Fibroblast of pulmonary artery (primary cell): ENCODE data around the gene GPR135.
"Not testable (repeated sequence)": the region's sequence is repeated elsewhere in the genome, so short reads cannot be mapped to it uniquely, and the experiment has no call there.

Source experiments
- DNase-seq: peaks from one replicate; pipeline ENCODE4 v3.0.0-alpha.2; 2010; ENCODE audit warnings: low read depth
- H3K4me3 ChIP-seq: replicated peaks from 2 replicates; pipeline ENCODE4 v1.5.1; 2011; ENCODE audit warnings: low read depth, mild to moderate bottlenecking, control low read depth, low read length, moderate library complexity
- CTCF ChIP-seq: IDR thresholded peaks from 2 replicates; pipeline ENCODE4 v1.5.1; 2011; ENCODE audit warnings: mild to moderate bottlenecking, control low read depth, low read length, inconsistent platforms; ENCODE audit errors: missing control alignments

Gene GPR135

GRCh38 chr14:59460378-59460777 is 4.8 kb downstream of the GPR135 start:
- no peak for DNase-seq
- TF ChIP-seq CTCF: no peak
- no peak overlapping the region for H3K4me3 ChIP-seq

GRCh38 chr14:59458486-59458885 is 6.7 kb downstream of the GPR135 start:
- no peak overlapping the region for H3K4me3 ChIP-seq
- no peak for DNase-seq
- no peak for TF ChIP-seq CTCF

- TF ChIP-seq CTCF: no peak
- H3K4me3 ChIP-seq: no peak overlapping the region
- DNase-seq: peak; percentile 23
Measured at GRCh38 chr14:59455411-59455810, 9.8 kb downstream of the GPR135 start.

GRCh38 chr14:59454139-59454538 is 11.0 kb downstream of the GPR135 start:
- TF ChIP-seq CTCF: no peak
- H3K4me3 ChIP-seq: no peak overlapping the region
- DNase-seq: peak; percentile 97

GRCh38 chr14:59451849-59452248 is 13.3 kb downstream of the GPR135 start:
- no peak overlapping the region for H3K4me3 ChIP-seq
- TF ChIP-seq CTCF: no peak
- no peak for DNase-seq

- DNase-seq: no peak
- no peak for TF ChIP-seq CTCF
- no peak overlapping the region for H3K4me3 ChIP-seq
Measured at GRCh38 chr14:59450716-59451115, 14.5 kb downstream of the GPR135 start.

- not testable (repeated sequence) for H3K4me3 ChIP-seq
Measured at GRCh38 chr14:59448673-59449072, 16.5 kb downstream of the GPR135 start.

More at GRCh38 chr14:59448673-59449072, 16.5 kb downstream of the GPR135 start:
- not testable (repeated sequence) for DNase-seq
